ENCODE measurements around the gene MYF6.

MYF6 gene

GRCh38 chr12:80756875-80757274, 49.4 kb downstream of the MYF6 start:
- no peak for DNase-seq (ENCODE audit: low read depth in 2 of 2)

Data from activated CD4-positive, alpha-beta T cell treated with anti-CD3 and anti-CD28 coated beads for 24 hours (primary cell).